OCI-LY3 (cell line): Measurements from ENCODE around the gene OR1M1.
"Not testable (repeated sequence)": the region's sequence is repeated elsewhere in the genome, so short reads cannot be mapped to it uniquely, and the experiment has no call there.

Source experiments
- H2AFZ ChIP-seq: fragments of 200-600, 300-600 bp; shearing (Covaris generic); 2 replicates; pipeline ENCODE4 v1.6.0; 2014; ENCODE audit warnings: antibody characterized with exemption, low read depth, low read length
- H3K27ac ChIP-seq: fragments of 200-600, 300-600 bp; sonication (generic); 2 replicates; pipeline ENCODE4 v1.5.1; 2014; ENCODE audit warnings: mild to moderate bottlenecking, low read length, moderate library complexity, mixed read lengths
- H3K27me3 ChIP-seq: fragments of 200-600, 300-600 bp; sonication (generic); 2 replicates; pipeline ENCODE4 v1.6.1; 2014; ENCODE audit warnings: low read depth, low read length, mixed read lengths
- H3K36me3 ChIP-seq: fragments of 200-600, 300-600 bp; sonication (generic); replicated peaks from 2 replicates; pipeline ENCODE3; 2014; ENCODE audit warnings: low read depth, low read length, mixed read lengths
- H3K4me1 ChIP-seq: fragments of 300-600, 200-600 bp; sonication (generic); 2 replicates; pipeline ENCODE4 v1.6.1; 2014; ENCODE audit warnings: low read length, mixed read lengths
- H3K4me2 ChIP-seq: fragments of 200-600, 300-600 bp; sonication (generic); 2 replicates; pipeline ENCODE4 v1.6.1; 2014; ENCODE audit warnings: low read length, mixed read lengths
- H3K4me3 ChIP-seq: fragments of 300-600, 200-600 bp; sonication (generic); 2 replicates; pipeline ENCODE4 v1.5.1; 2014; ENCODE audit warnings: antibody characterized with exemption, mild to moderate bottlenecking, low read length, moderate library complexity
- H3K79me2 ChIP-seq: fragments of 300-600, 200-600 bp; shearing (Covaris generic); 2 replicates; pipeline ENCODE4 v1.6.1; 2014; ENCODE audit warnings: mild to moderate bottlenecking, low read length, mixed read lengths
- H3K9ac ChIP-seq: fragments of 300-600, 200-600 bp; shearing (Covaris generic); 2 replicates; pipeline ENCODE4 v1.6.0; 2014; ENCODE audit warnings: mild to moderate bottlenecking, low read length, moderate library complexity
- H3K9me3 ChIP-seq: fragments of 200-600, 300-600 bp; shearing (Covaris generic); 2 replicates; pipeline ENCODE4 v1.6.1; 2014; ENCODE audit warnings: low read length, mixed read lengths; ENCODE audit not compliant: insufficient read depth
- H4K20me1 ChIP-seq: fragments of 200-600, 300-600 bp; sonication (generic); 2 replicates; pipeline ENCODE4 v1.6.1; 2016; ENCODE audit warnings: low read length, mixed read lengths; ENCODE audit not compliant: insufficient read depth
- CTCF ChIP-seq: fragments of 200-600, 300-600 bp; sonication (generic); IDR thresholded peaks from 2 replicates; pipeline ENCODE4 v1.5.1; 2014; ENCODE audit warnings: antibody characterized with exemption, low read length, low read depth
- EZH2phosphoT487 ChIP-seq: fragments of 200-600 bp; shearing (Covaris generic); IDR thresholded peaks from 2 replicates; pipeline ENCODE4 v1.6.1; 2018; ENCODE audit warnings: antibody characterized with exemption, mixed run types, low read depth

Gene OR1M1

DNA sequence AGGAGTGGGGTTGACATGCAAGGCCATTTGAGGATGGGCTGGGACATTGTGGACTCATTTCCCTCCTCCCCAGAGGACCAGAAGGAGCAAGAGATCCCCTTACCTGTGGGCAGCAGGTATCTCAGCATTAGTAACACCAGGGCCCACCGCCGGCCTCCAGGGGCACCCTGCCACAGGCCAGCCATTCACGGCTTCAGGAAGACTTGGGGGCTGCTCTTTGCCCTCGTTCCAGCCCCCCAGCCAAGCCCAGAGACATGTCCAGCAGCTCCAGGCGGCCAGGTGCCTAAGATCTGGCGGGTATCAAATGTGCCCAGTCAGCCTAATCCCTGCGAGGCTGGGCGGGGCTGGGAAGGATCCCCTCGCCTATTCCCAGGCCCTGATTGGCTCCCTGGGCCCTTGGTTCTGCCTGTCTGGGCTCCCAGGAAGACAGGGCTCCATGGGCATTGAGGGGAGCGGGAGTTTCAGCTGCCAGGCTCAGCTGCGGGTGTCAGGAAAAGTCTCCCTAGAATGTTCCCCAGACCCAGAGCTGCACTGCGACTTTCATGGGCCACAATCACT is 21.3 kb upstream of the OR1M1 start:
- H3K79me2 ChIP-seq, result no peaks in the 10 kb centered on the region
- no peak overlapping the region for H3K4me2 ChIP-seq
- no peak overlapping the region for H3K9ac ChIP-seq
- TF ChIP-seq CTCF (no peak), EZH2phosphoT487 (no peak)
- no peaks in the 10 kb centered on the region for H3K27me3 ChIP-seq
- no peak overlapping the region for H3K27ac ChIP-seq
- H3K9me3 ChIP-seq, result no peaks in the 10 kb centered on the region
- no peaks in the 10 kb centered on the region for H4K20me1 ChIP-seq
- H2AFZ ChIP-seq, result no peak overlapping the region
- no peaks in the 10 kb centered on the region for H3K36me3 ChIP-seq
- H3K4me1 ChIP-seq, result no peaks in the 10 kb centered on the region
- no peak overlapping the region for H3K4me3 ChIP-seq

DNA sequence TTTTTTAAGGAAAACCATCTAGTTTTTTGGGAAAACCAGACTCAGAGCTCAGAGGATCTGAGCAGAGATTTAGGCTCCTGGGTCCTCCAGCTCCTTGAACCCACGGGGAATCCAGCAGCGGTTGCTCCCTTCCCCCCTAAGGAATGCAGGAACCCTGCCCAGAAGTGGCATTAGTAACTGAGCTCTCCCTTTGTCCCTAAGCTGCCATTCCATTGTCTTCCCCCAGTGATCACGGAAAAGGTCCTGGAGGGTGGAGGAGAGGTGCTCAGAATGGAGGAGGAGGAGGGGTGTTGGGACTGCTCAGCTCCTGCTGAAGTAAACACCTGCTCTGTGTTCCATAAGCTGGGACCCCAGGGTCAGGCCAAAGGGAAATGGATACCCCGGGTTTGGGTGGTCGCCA is 16.8 kb upstream of the OR1M1 start:
- H3K4me2 ChIP-seq, result no peak overlapping the region
- no peaks in the 10 kb centered on the region for H3K9me3 ChIP-seq
- no peak overlapping the region for H2AFZ ChIP-seq
- H3K4me3 ChIP-seq, result no peak overlapping the region
- H3K27ac ChIP-seq, result no peak overlapping the region
- no peak for TF ChIP-seq CTCF
- no peaks in the 10 kb centered on the region for H3K36me3 ChIP-seq
- H3K79me2 ChIP-seq, result no peaks in the 10 kb centered on the region
- no peak overlapping the region for H3K9ac ChIP-seq
- H4K20me1 ChIP-seq, result no peaks in the 10 kb centered on the region
- H3K27me3 ChIP-seq, result no peaks in the 10 kb centered on the region
- H3K4me1 ChIP-seq, result no peaks in the 10 kb centered on the region

DNA sequence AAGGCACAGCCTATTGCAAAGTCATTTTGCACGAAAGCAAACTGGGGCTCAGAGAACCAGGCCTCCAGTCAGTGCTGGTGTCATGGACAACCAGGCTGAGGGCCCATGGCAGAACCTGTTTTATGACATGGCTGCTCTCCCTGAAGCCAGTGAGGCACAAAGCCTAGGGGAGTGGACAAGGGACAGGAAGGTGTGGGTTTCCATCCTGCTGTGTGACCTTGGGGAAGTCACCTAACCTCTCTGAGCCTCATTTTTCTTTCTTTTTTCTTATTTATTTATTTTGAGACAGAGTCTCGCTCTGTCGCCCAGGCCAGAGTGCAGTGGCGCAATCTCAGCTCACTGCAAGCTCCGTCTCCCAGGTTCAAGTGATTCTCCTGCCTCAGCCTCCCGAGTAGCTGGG is 15.1 kb upstream of the OR1M1 start:
- not testable (repeated sequence) for H3K36me3 ChIP-seq, H4K20me1 ChIP-seq, H3K9ac ChIP-seq, H3K4me1 ChIP-seq, H3K4me2 ChIP-seq, H3K9me3 ChIP-seq, H2AFZ ChIP-seq, H3K27me3 ChIP-seq, H3K79me2 ChIP-seq, H3K4me3 ChIP-seq, H3K27ac ChIP-seq

DNA sequence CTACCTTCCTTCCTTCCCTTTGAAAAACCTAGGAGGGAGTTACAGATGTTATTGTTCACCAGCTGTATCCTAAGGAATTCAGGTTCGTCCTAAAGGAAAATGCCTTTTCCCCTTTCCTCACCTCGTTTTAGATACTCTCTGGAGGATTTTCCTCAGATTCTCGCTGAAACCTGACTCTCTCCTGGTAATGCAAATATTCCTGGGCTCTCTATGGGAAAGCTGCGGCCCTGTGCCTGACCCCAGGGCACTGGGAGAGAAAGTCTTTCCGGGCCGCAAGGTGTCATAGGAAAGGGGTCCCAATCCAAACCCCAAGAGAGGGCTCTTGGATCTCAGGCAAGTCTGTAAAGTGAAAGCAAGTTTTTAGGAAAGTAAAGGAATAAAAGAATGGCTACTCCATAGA is 13.1 kb upstream of the OR1M1 start:
- no peak for TF ChIP-seq CTCF
- no peak for TF ChIP-seq EZH2phosphoT487
- Histone ChIP-seq H3K4me3 (no peak overlapping the region), H3K4me2 (no peak overlapping the region), H3K9me3 (no peaks in the 10 kb centered on the region), H4K20me1 (no peaks in the 10 kb centered on the region), H3K4me1 (no peaks in the 10 kb centered on the region), H3K27me3 (no peaks in the 10 kb centered on the region), H3K27ac (no peak overlapping the region), H2AFZ (no peak overlapping the region), H3K36me3 (no peaks in the 10 kb centered on the region), H3K9ac (no peak overlapping the region), H3K79me2 (no peaks in the 10 kb centered on the region)
